A549 (cell line): ENCODE results near the gene SIRT2. TPM values are rescaled to one million over a fixed set of nuclear protein-coding genes. Genes with fewer than 3 reads are reported as not detected.

Experiments
- ATAC-seq, 2 experiments: fragments of 200-7000 bp in 1 of 2; fragments of >200 bp in 1 of 2; cut with Nextera tagmentation in 1 of 2; cut with Tn5 transposase in 1 of 2; 3 replicates each; pipeline versions ENCODE4 v1.8.0 to v1.9.1; 2018 to 2020; ENCODE audit warnings: mild to moderate bottlenecking in 1 of 2, moderate library complexity in 1 of 2
- CTCF ChIA-PET: fragments of 300-600 bp; sonication (Branson Sonifier 250); formaldehyde crosslinking; extraction: SDS; loops from one replicate; lab custom pipeline; 2021; ENCODE audit warnings: antibody characterized with exemption, inconsistent platforms; lab: Yijun Ruan, JAX
- POLR2A ChIA-PET: fragments of 350-600 bp; formaldehyde crosslinking; extraction: SDS; loops from one replicate; lab custom pipeline; 2021; ENCODE audit warnings: antibody characterized with exemption, inconsistent platforms; lab: Yijun Ruan, JAX
- DNase-seq, 2 experiments: peaks; one replicate each; pipeline versions ENCODE4 v3.0.0 to v3.0.0-alpha.2; 2011 to 2016; ENCODE audit warnings: low read depth in 1 of 2, low spot score in 1 of 2
- FAIRE-seq: peaks from 2 replicates; lab custom pipeline; 2011; peaks lifted over from hg19 to GRCh38; lab: Jason Lieb, UNC
- H3K27ac ChIP-seq, 2 experiments: fragments of >200 bp; sonication (Bioruptor Twin); formaldehyde crosslinking; 3 replicates each; pipeline ENCODE4 v1.5.1; 2016 to 2017
- H3K4me1 ChIP-seq: fragments of >200 bp; sonication (Bioruptor Twin); formaldehyde crosslinking; 3 replicates; pipeline ENCODE4 v1.6.1; 2016
- H3K4me2 ChIP-seq: fragments of >200 bp; sonication (Bioruptor Twin); formaldehyde crosslinking; 3 replicates; pipeline ENCODE4 v1.6.1; 2016
- H3K4me3 ChIP-seq: fragments of >200 bp; sonication (Bioruptor Twin); formaldehyde crosslinking; 3 replicates; pipeline ENCODE4 v1.5.1; 2016
- H3K9me3 ChIP-seq: fragments of >200 bp; sonication (Bioruptor Twin); formaldehyde crosslinking; 3 replicates; pipeline ENCODE4 v1.6.1; 2016
- BHLHE40 ChIP-seq: IDR thresholded peaks from 2 replicates; pipeline ENCODE4 v1.6.1; 2012; ENCODE audit warnings: low read depth, low read length, inconsistent platforms
- CEBPB ChIP-seq, 2 experiments: fragments of >200 bp in 1 of 2; sonication (Bioruptor Twin) in 1 of 2; formaldehyde crosslinking in 1 of 2; IDR thresholded peaks; 2 replicates each; pipeline ENCODE4 v1.6.1; 2012 to 2016
- CHD2 ChIP-seq: fragments of 150-350 bp; IDR thresholded peaks from 2 replicates; pipeline ENCODE4 v1.6.1; 2014; ENCODE audit warnings: low read length; ENCODE audit not compliant: partially characterized antibody
- E2F6 ChIP-seq: IDR thresholded peaks from 2 replicates; pipeline ENCODE4 v1.6.1; 2012; ENCODE audit warnings: low read depth, borderline replicate concordance
- EP300 ChIP-seq, 2 experiments: fragments of >200 bp; sonication (Bioruptor Twin); formaldehyde crosslinking; IDR thresholded peaks; 2 replicates in 1 of 2; 3 replicates in 1 of 2; pipeline ENCODE4 v1.6.1; 2016 to 2017
- HES2 ChIP-seq: fragments of >200 bp; sonication (Bioruptor Twin); formaldehyde crosslinking; IDR thresholded peaks from 2 replicates; pipeline ENCODE4 v1.6.1; 2016
- HEYL ChIP-seq: fragments of 250-450 bp; sonication (Bioruptor Pico); IDR thresholded peaks from 2 replicates; pipeline ENCODE4 v1.8.0; 2021; ENCODE audit warnings: mild to moderate bottlenecking, moderate library complexity
- HOXB5 ChIP-seq: fragments of 250-450 bp; sonication (Bioruptor Pico); IDR thresholded peaks from 2 replicates; pipeline ENCODE4 v1.5.0; 2020; ENCODE audit warnings: mild to moderate bottlenecking, moderate library complexity
- JUN ChIP-seq, 2 experiments: fragments of >200 bp; sonication (Bioruptor Twin); formaldehyde crosslinking; IDR thresholded peaks; 2 replicates in 1 of 2; 3 replicates in 1 of 2; pipeline ENCODE4 v1.6.1; 2016 to 2017
- JUNB ChIP-seq: fragments of >200 bp; sonication (Bioruptor Twin); formaldehyde crosslinking; IDR thresholded peaks from 2 replicates; pipeline ENCODE4 v1.6.1; 2016
- KDM1A ChIP-seq: fragments of 200-600 bp; sonication (generic); IDR thresholded peaks from 2 replicates; pipeline ENCODE4 v1.6.1; 2016; ENCODE audit warnings: low read depth, mild to moderate bottlenecking
- MAZ ChIP-seq: fragments of 150-350 bp; IDR thresholded peaks from 2 replicates; pipeline ENCODE4 v1.6.1; 2014; ENCODE audit warnings: antibody characterized with exemption, low read depth, low read length, borderline replicate concordance
- MYC ChIP-seq: IDR thresholded peaks from 2 replicates; pipeline ENCODE4 v1.6.1; 2012; ENCODE audit warnings: mild to moderate bottlenecking, inconsistent platforms, low read length, improper control_type of control experiment, borderline replicate concordance
- NFE2L2 ChIP-seq: fragments of 150-350 bp; conservative IDR thresholded peaks from 2 replicates; pipeline ENCODE4 v1.6.1; 2014; ENCODE audit warnings: low read length
- PBX3 ChIP-seq: IDR thresholded peaks from 2 replicates; pipeline ENCODE4 v1.6.1; 2012
- POLR2AphosphoS2 ChIP-seq: conservative IDR thresholded peaks from 2 replicates; pipeline ENCODE4 v1.6.1; 2012; ENCODE audit warnings: low read length, improper control_type of control experiment, inconsistent platforms
- RAD21 ChIP-seq, 2 experiments: fragments of >200 bp in 1 of 2; sonication (Bioruptor Twin) in 1 of 2; formaldehyde crosslinking in 1 of 2; IDR thresholded peaks in 1 of 2; conservative IDR thresholded peaks in 1 of 2; 2 replicates in 1 of 2; 3 replicates in 1 of 2; pipeline ENCODE4 v1.6.1; 2012 to 2018; ENCODE audit warnings: inconsistent platforms in 1 of 2
- RARB ChIP-seq: fragments of 250-450 bp; sonication (Bioruptor Pico); IDR thresholded peaks from 2 replicates; pipeline ENCODE4 v1.8.0; 2021; ENCODE audit warnings: mild to moderate bottlenecking, moderate library complexity
- SREBF2 ChIP-seq: fragments of 450-650 bp; IDR thresholded peaks from 2 replicates; pipeline ENCODE4 v1.6.1; 2014; ENCODE audit warnings: mild to moderate bottlenecking, moderate library complexity
- TFCP2L1 ChIP-seq: fragments of 250-450 bp; sonication (Bioruptor Pico); IDR thresholded peaks from 2 replicates; pipeline ENCODE4 v1.5.0; 2021; ENCODE audit warnings: mild to moderate bottlenecking
- TP53 ChIP-seq: fragments of 250-450 bp; sonication (Bioruptor Pico); IDR thresholded peaks from 2 replicates; pipeline ENCODE4 v1.5.0; 2021; ENCODE audit warnings: mild to moderate bottlenecking, moderate library complexity
- USF2 ChIP-seq: fragments of 450-650 bp; IDR thresholded peaks from 2 replicates; pipeline ENCODE4 v1.6.1; 2014; ENCODE audit warnings: antibody characterized with exemption
- ZC3H11A ChIP-seq: fragments of 450-650 bp; IDR thresholded peaks from 2 replicates; pipeline ENCODE4 v1.6.1; 2014; ENCODE audit warnings: antibody characterized with exemption, mild to moderate bottlenecking
- ZFP36 ChIP-seq: fragments of 450-650 bp; IDR thresholded peaks from 2 replicates; pipeline ENCODE4 v1.6.1; 2014; ENCODE audit warnings: borderline replicate concordance; ENCODE audit not compliant: partially characterized antibody
- ZSCAN20 ChIP-seq: fragments of 250-450 bp; sonication (Bioruptor Pico); IDR thresholded peaks from 2 replicates; pipeline ENCODE4 v1.8.0; 2022; ENCODE audit warnings: mild to moderate bottlenecking, moderate library complexity
- WGBS: methylation state at CpG from one replicate; pipeline ENCODE4 v1.1.6; 2017; ENCODE audit errors: missing lambda C conversion rate; 5-methylcytosine and 5-hydroxymethylcytosine counted together
- polyA plus RNA-seq, 4 experiments: library from polyadenylated mRNA; depleted of rRNA in 3 of 4; stranded (reverse); fragments of >200 nt; fragmentation: RNase III in 1 of 4; extraction: RNeasy Plus Mini Kit Qiagen cat#74134 plus additional on column Dnase treatment in 1 of 4; gene quantifications; 2 replicates in 3 of 4; 3 replicates in 1 of 4; pipeline ENCODE4 v1.2.3, GENCODE V29; 2011 to 2017

Gene SIRT2
- polyA plus RNA-seq, 2 of the 4 experiments (the other 2 are of a cell fraction): 28.6 to 30.4 TPM

GRCh38 chr19:38869836-38870607 lies 29.4 kb downstream of the SIRT2 start (continued):
- TF ChIP-seq JUN (IDR thresholded peaks at IDR 0.05) (peak in 1 of 2 experiments; percentile 58; a peak in 1 of 5 replicates), HOXB5 (CRISPR knock-in tag) (0 out of 2 replicates have a peak, but pooled peaks have one; percentile 57), BHLHE40 (0 out of 2 replicates have a peak, but pooled peaks have one; percentile 11), RAD21 (conservative IDR thresholded peaks at IDR 0.05 in 1 of 2, IDR thresholded peaks at IDR 0.05 in 1 of 2) (peak; percentile 73 to 88), PBX3 (no peak), CEBPB (IDR thresholded peaks at IDR 0.05) (no peak)
- TF ChIP-seq, all 56 proteins: peak for 10

GRCh38 chr19:38869160-38869835 lies 30.1 kb downstream of the SIRT2 start:
- 72% methylated on average over 34 of the region's 34 CpGs for WGBS
- DNase-seq: no peak
- H3K4me2 ChIP-seq: peak overlapping the region; percentile 74
- ATAC-seq: no peak; a peak in 1 of 6 replicates
- H3K4me1 ChIP-seq: peaks cover 25% of the 10 kb centered on the region
- TF ChIP-seq SREBF2 (0 out of 2 replicates have a peak, but pooled peaks have one; percentile 13), ZFP36 (no peak), TFCP2L1 (CRISPR knock-in tag) (0 out of 2 replicates have a peak, but pooled peaks have one; percentile 16)
- TF ChIP-seq, all 56 proteins: peak for 2
- ChIA-PET CTCF (interaction anchor here (0.6 to 31.8 kb wide), 43 partner anchors 1 to 466 kb away, joined by 3 to 652 read pairs (median 5); partner anchors contain the start of genes CAPN12, CCER2, ECH1 and EIF3K), POLR2A (interaction anchor here (1.0 to 1.3 kb wide), 2 partner anchors 16 to 18 kb away, joined by 5 read pairs; no protein-coding TSS in a partner anchor)
- H3K27ac ChIP-seq: peak overlapping the region; percentile 56 to 80
- H3K9me3 ChIP-seq: no peaks in the 10 kb centered on the region
- FAIRE-seq: no peak
- H3K4me3 ChIP-seq: peak overlapping the region; percentile 31

GRCh38 chr19:38868551-38868950 lies 30.9 kb downstream of the SIRT2 start:
- WGBS: 90% methylated on average over 6 of the region's 6 CpGs
- Histone ChIP-seq H3K9me3 (no peaks in the 10 kb centered on the region), H3K4me3 (no peak overlapping the region), H3K4me2 (no peak overlapping the region)
- DNase-seq (no peak), FAIRE-seq (no peak)
- CTCF ChIA-PET: interaction anchor here (0.6 to 31.8 kb wide), 25 partner anchors 0 to 465 kb away, joined by 3 to 652 read pairs (median 6); partner anchors contain the start of genes ECH1, FAM98C, NFKBIB and RINL
- no peak for TF ChIP-seq CHD2
- no peak for TF ChIP-seq HEYL (CRISPR knock-in tag)
- no peak for TF ChIP-seq ZC3H11A
- TF ChIP-seq POLR2AphosphoS2: no peak
- TF ChIP-seq HES2: no peak
- no peak for TF ChIP-seq ZFP36
- TF ChIP-seq KDM1A: no peak
- no peak for TF ChIP-seq ZSCAN20 (CRISPR knock-in tag)
- TF ChIP-seq RAD21 (conservative IDR thresholded peaks at IDR 0.05 in 1 of 2, IDR thresholded peaks at IDR 0.05 in 1 of 2): no peak
- no peak for TF ChIP-seq MYC
- TF ChIP-seq EP300 (IDR thresholded peaks at IDR 0.05): no peak
- no peak for TF ChIP-seq CEBPB (IDR thresholded peaks at IDR 0.05)
- TF ChIP-seq MAZ: no peak
- no peak for TF ChIP-seq NFE2L2
- no peak for TF ChIP-seq PBX3
- TF ChIP-seq RARB: no peak
- no peak for TF ChIP-seq USF2
- no peak for TF ChIP-seq E2F6
- no peak for TF ChIP-seq JUNB
- no peak for TF ChIP-seq TP53 (CRISPR knock-in tag)
- TF ChIP-seq, all 56 proteins: peak for 0
- ATAC-seq: no peak
- Histone ChIP-seq H3K27ac (no peak overlapping the region), H3K4me1 (peaks cover 28% of the 10 kb centered on the region)
- POLR2A ChIA-PET: interaction anchor here (1.0 to 1.3 kb wide), 2 partner anchors 16 to 17 kb away, joined by 5 read pairs; no protein-coding TSS in a partner anchor
